ENCODE results near the gene DYSF.

Gene DYSF

GRCh38 chr2:71571945-71572344, 118.6 kb downstream of the DYSF start:
- DNase-seq (ENCODE audit: low read depth), result no peak

- no peak for DNase-seq (ENCODE audit: low read depth)
Measured at GRCh38 chr2:71575966-71576365, 122.6 kb downstream of the DYSF start.

GRCh38 chr2:71576541-71576940, 123.2 kb downstream of the DYSF start:
- no peak for DNase-seq (ENCODE audit: low read depth)

GRCh38 chr2:71577209-71577608, 123.8 kb downstream of the DYSF start:
- no peak for DNase-seq (ENCODE audit: low read depth)

- no peak for DNase-seq (ENCODE audit: low read depth)
Measured at GRCh38 chr2:71578767-71579342, 125.5 kb downstream of the DYSF start.

GRCh38 chr2:71581026-71581425, 127.7 kb downstream of the DYSF start:
- no peak for DNase-seq (ENCODE audit: low read depth)

- DNase-seq (ENCODE audit: low read depth), result no peak
Measured at GRCh38 chr2:71583876-71584275, 130.5 kb downstream of the DYSF start.

- no peak for DNase-seq (ENCODE audit: low read depth)
Measured at GRCh38 chr2:71586471-71586870, 133.1 kb downstream of the DYSF start.

- no peak for DNase-seq (ENCODE audit: low read depth)
Measured at GRCh38 chr2:71587509-71588073, 134.2 kb downstream of the DYSF start.

- no peak for DNase-seq (ENCODE audit: low read depth)
Measured at GRCh38 chr2:71588497-71589170, 135.3 kb downstream of the DYSF start.

- DNase-seq (ENCODE audit: low read depth), result no peak
Measured at GRCh38 chr2:71589763-71590162, 136.4 kb downstream of the DYSF start.

GRCh38 chr2:71591044-71591443, 137.7 kb downstream of the DYSF start:
- DNase-seq (ENCODE audit: low read depth), result no peak

- DNase-seq (ENCODE audit: low read depth), result no peak
Measured at GRCh38 chr2:71592181-71592711, 138.9 kb downstream of the DYSF start.

GRCh38 chr2:71595569-71595968, 142.2 kb downstream of the DYSF start:
- no peak for DNase-seq (ENCODE audit: low read depth)

GRCh38 chr2:71596011-71596410, 142.7 kb downstream of the DYSF start:
- no peak for DNase-seq (ENCODE audit: low read depth)

GRCh38 chr2:71597756-71598155, 144.4 kb downstream of the DYSF start:
- no peak for DNase-seq (ENCODE audit: low read depth)

- DNase-seq (ENCODE audit: low read depth), result no peak
Measured at GRCh38 chr2:71598526-71598925, 145.2 kb downstream of the DYSF start.

GRCh38 chr2:71599038-71599437, 145.7 kb downstream of the DYSF start:
- DNase-seq (ENCODE audit: low read depth), result no peak

- no peak for DNase-seq (ENCODE audit: low read depth)
Measured at GRCh38 chr2:71599646-71600236, 146.4 kb downstream of the DYSF start.

GRCh38 chr2:71600555-71600954, 147.2 kb downstream of the DYSF start:
- DNase-seq (ENCODE audit: low read depth), result no peak

GRCh38 chr2:71601136-71602114, 148.1 kb downstream of the DYSF start:
- DNase-seq (ENCODE audit: low read depth), result no peak

GRCh38 chr2:71602115-71602495, 148.7 kb downstream of the DYSF start:
- no peak for DNase-seq (ENCODE audit: low read depth)

Data from T follicular helper cell (primary cell).